Activated T-helper 2 cell treated with anti-CD3 and anti-CD28 coated beads, Interferon-gamma antibody, Interleukin-2, Interleukin-4, amounts not matched to agents 10 μg/mL and 5 μg/mL and 100 μg/mL, durations not matched to agents 14 hours and 24 hours and 36 hours (primary cell): ENCODE data around the gene TOMM6. TPM values are rescaled to one million over a fixed set of nuclear protein-coding genes. Genes with fewer than 3 reads are reported as not detected.

Experiments used
- DNase-seq: peaks from one replicate; pipeline ENCODE4 v3.0.0; 2021; ENCODE audit warnings: low spot score
- H3K27ac Mint-ChIP-seq: one replicate; pipeline ENCODE4 v1.8.0; 2021; ENCODE audit warnings: mixed read lengths
- H3K27me3 Mint-ChIP-seq: one replicate; pipeline ENCODE4 v1.8.0; 2021; ENCODE audit warnings: low read depth, mixed read lengths
- H3K36me3 Mint-ChIP-seq: one replicate; pipeline ENCODE4 v1.8.0; 2021; ENCODE audit warnings: low read depth, mixed read lengths
- H3K4me1 Mint-ChIP-seq: one replicate; pipeline ENCODE4 v1.8.0; 2021; ENCODE audit warnings: low read depth, mixed read lengths
- H3K4me3 Mint-ChIP-seq: one replicate; pipeline ENCODE4 v1.8.0; 2021; ENCODE audit warnings: low read depth, mild to moderate bottlenecking, moderate library complexity, mixed read lengths
- H3K9me3 Mint-ChIP-seq: one replicate; pipeline ENCODE4 v1.8.0; 2021; ENCODE audit warnings: mixed read lengths
- intact Hi-C: fragments of 100-400 bp; cut with micrococcal nuclease; formaldehyde crosslinking; loops from one replicate; pipeline ENCODE4 v1.15.1; 2023
- total RNA-seq: library from RNA; stranded (reverse); gene quantifications from 2 replicates; pipeline ENCODE4 v1.2.3, GENCODE V29; 2022

Gene TOMM6
- total RNA-seq, 1 donor from 2014 or later: 316 TPM

DNA sequence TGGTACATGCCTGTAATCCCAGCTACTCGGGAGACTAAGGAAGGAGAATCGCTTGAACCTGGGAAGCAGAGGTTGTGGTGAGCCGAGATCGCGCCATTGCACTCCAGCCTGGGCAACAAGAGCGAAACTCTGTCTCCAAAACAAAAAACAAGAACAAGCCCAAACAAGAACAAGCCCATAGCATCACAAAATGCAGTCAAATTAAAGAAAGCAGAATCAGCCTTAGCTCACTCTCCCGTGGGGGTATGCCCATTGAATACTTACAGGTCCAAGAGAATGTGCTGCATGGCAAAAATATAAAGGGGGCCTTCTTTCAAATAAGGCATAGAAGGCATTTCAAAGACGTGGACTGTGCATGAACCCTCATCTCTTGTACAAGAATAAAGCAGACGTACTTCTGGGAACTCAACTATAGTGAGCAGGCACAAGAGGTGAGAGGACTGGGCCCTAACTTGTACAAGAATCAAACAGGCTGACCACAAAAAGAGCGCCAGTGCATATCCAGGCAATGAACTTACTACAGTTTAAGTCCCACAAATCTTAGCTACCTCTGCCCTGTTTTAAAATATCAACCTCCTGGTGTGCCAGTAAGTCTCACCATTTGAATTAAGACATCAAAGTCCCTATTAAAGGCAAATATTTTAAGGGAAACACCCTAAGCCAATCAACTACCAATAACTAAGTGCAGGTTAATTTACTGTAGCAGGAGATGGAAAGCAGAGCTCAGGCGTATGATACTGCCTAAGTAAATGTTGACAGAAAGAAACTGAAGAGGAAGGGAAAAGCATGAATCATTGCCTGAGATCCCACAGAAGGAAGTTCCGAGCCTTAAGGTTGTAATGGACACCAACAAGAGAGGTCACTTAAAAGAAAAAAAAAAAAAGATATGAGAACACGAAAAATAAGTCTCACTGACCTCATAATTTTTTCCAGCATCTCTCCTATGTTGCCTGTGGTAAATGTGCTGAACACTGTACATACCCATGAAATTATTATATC lies 37.4 kb downstream of the TOMM6 start:
- intact Hi-C loops: no loop called here
- Mint-ChIP-seq H3K27ac (no peak overlapping the region), H3K4me3 (no peak overlapping the region), H3K4me1 (no peaks in the 10 kb centered on the region), H3K9me3 (no peaks in the 10 kb centered on the region), H3K36me3 (no peaks in the 10 kb centered on the region), H3K27me3 (no peaks in the 10 kb centered on the region)
- DNase-seq: no peak

DNA sequence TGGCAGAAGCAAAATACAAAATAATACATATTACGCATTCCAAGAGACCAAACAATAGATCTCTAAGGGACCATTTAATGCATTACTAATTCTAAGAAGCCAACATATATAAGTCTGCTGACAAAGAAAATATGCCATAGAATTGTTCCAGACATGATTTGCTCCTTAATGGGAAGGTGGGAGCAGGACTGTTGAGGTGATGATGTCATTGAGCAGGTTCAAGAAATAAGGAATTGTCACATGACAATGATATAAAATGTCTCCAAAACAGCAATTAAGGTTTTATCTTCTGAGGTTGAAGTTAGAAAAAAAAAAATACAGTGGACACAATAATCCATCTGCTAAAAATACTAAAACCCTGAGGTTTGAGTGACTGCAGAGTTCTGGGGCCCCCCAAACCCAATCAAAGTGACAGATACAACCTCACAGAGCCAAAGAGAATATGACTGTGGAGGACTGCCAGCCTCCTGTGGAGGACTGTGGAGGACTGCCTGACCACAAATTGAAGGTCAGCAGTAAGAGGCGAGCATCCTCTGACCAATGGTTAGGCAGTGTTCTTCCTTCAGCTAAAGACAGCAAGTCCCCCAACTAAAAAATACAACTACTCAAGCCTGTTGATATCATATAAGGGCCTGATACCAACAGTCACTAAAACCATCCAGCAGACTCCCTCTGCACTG lies 39.0 kb downstream of the TOMM6 start:
- intact Hi-C loops: no loop called here
- no peak for DNase-seq
- no peak overlapping the region for H3K4me3 Mint-ChIP-seq
- no peak overlapping the region for H3K27ac Mint-ChIP-seq
- no peaks in the 10 kb centered on the region for H3K9me3 Mint-ChIP-seq
- no peaks in the 10 kb centered on the region for H3K36me3 Mint-ChIP-seq
- no peaks in the 10 kb centered on the region for H3K27me3 Mint-ChIP-seq
- no peaks in the 10 kb centered on the region for H3K4me1 Mint-ChIP-seq

GRCh38 chr6:41832263-41832662 lies 44.8 kb downstream of the TOMM6 start:
- no peak overlapping the region for H3K4me3 Mint-ChIP-seq
- DNase-seq: no peak
- intact Hi-C loops: no loop called here
- peaks cover 3% of the 10 kb centered on the region for H3K4me1 Mint-ChIP-seq
- H3K27ac Mint-ChIP-seq: no peak overlapping the region
- H3K36me3 Mint-ChIP-seq: no peaks in the 10 kb centered on the region
- H3K27me3 Mint-ChIP-seq: no peaks in the 10 kb centered on the region
- no peaks in the 10 kb centered on the region for H3K9me3 Mint-ChIP-seq

DNA sequence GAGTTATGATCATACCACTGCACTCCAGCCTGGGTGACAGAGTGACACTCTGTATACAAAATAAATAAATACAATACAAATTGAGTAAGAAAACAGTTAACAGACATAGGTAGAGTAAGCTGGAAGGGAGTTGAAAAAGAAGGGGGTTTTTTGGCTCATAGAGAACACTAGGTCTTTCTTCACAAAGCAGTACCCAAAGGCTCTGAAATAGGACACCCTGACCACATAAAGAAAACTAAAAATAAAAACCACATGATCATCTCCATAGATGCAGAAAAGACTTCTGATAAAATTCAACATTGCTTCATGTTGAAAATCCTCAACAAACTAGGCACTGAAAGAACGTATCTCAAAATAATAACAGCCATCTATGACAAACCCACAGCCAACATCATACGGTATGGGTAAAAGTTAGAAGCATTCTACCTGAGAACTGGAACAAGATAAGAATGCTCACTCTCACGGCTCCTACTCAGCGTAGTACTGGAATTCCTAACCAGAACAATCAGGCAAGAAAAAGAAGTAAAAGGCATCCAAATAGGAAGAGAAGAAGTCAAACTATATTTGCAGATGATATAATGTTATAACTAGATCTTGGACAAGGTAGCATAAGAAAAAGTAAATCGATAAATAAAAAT lies 48.6 kb downstream of the TOMM6 start:
- Mint-ChIP-seq H3K27ac (no peak overlapping the region), H3K4me1 (peaks cover 3% of the 10 kb centered on the region), H3K36me3 (no peaks in the 10 kb centered on the region), H3K27me3 (no peaks in the 10 kb centered on the region), H3K4me3 (no peak overlapping the region), H3K9me3 (no peaks in the 10 kb centered on the region)
- no peak for DNase-seq
- intact Hi-C loops: no loop called here

DNA sequence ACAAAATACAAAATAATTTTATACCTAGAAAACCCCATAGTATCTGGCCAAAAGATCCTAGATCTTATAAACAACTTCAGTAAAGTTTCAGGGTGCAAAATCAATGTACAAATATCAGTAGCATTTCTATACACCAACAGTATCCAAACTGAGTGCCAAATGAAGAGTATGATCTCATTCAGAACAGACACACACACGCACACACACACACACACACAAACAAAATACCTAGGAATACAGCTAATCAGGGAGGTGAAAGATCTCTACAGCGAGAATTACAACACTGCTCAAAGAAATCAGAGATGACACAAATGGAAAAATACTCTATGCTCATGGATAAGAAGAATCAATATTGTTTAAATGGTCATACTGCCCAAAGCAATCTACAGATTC lies 49.2 kb downstream of the TOMM6 start:
- no peak overlapping the region for H3K27ac Mint-ChIP-seq
- intact Hi-C loops: no loop called here
- no peak overlapping the region for H3K4me3 Mint-ChIP-seq
- H3K4me1 Mint-ChIP-seq: peaks cover 3% of the 10 kb centered on the region
- H3K36me3 Mint-ChIP-seq: no peaks in the 10 kb centered on the region
- no peaks in the 10 kb centered on the region for H3K9me3 Mint-ChIP-seq
- DNase-seq: no peak
- no peaks in the 10 kb centered on the region for H3K27me3 Mint-ChIP-seq

Other genes starting within 250 kb of the TOMM6 start
- 9.6 and 9.7 TPM in 2 replicates for gene FOXP4, start 241.3 kb upstream of the TOMM6 start, total RNA-seq
- gene MDFI, start 149.2 kb upstream of the TOMM6 start, total RNA-seq: not detected in 2 replicates
- 11.2 and 13.4 TPM in 2 replicates for gene TFEB, start 52.1 kb upstream of the TOMM6 start, total RNA-seq
- gene PGC, start 40.3 kb upstream of the TOMM6 start, total RNA-seq: not detected in 2 replicates
- gene FRS3, start 7.8 kb upstream of the TOMM6 start, total RNA-seq: 4.7 and 5.8 TPM in 2 replicates
- gene PRICKLE4, start 6.9 kb upstream of the TOMM6 start, total RNA-seq: not detected in 2 replicates
- gene USP49, start 107.7 kb downstream of the TOMM6 start, total RNA-seq: 6.1 and 6.4 TPM in 2 replicates
- 23.7 and 24.3 TPM in 2 replicates for gene MED20, start 133.4 kb downstream of the TOMM6 start, total RNA-seq
- 58.2 and 60.5 TPM in 2 replicates for gene BYSL, start 133.8 kb downstream of the TOMM6 start, total RNA-seq
- 207 and 217 TPM in 2 replicates for gene CCND3, start 154.1 kb downstream of the TOMM6 start, total RNA-seq